GM20000 (cell line): Measurements from ENCODE around the gene TNFAIP8L2.

Experiments
- DNase-seq: peaks from one replicate; pipeline ENCODE4 v3.0.0; 2012; ENCODE audit warnings: low spot score
- CTCF ChIP-seq: IDR thresholded peaks from 2 replicates; pipeline ENCODE4 v1.5.1; 2012; ENCODE audit warnings: mild to moderate bottlenecking, control low read depth; ENCODE audit errors: extremely low read depth, missing control alignments

Gene TNFAIP8L2

GRCh38 chr1:151156515-151156819 lies at the start of gene TNFAIP8L2:
Gene TNFAIP8L2 (plus strand): TSS chr1:151156649. CDS start chr1:151158698, 2,049 bp downstream.
- no peak for TF ChIP-seq CTCF

GRCh38 chr1:151106894-151107293 lies 49.6 kb upstream of the TNFAIP8L2 start:
- DNase-seq = no peak
- no peak for TF ChIP-seq CTCF

More at GRCh38 chr1:151156515-151156819, at the start of gene TNFAIP8L2:
- DNase-seq = peak; percentile 66

GRCh38 chr1:151108331-151108730 lies 48.1 kb upstream of the TNFAIP8L2 start:
- no peak for TF ChIP-seq CTCF
- DNase-seq = no peak

GRCh38 chr1:151113877-151114276 lies 42.6 kb upstream of the TNFAIP8L2 start:
- no peak for DNase-seq
- no peak for TF ChIP-seq CTCF

- no peak for TF ChIP-seq CTCF
- no peak for DNase-seq
Observed at GRCh38 chr1:151124763-151125403, 31.6 kb upstream of the TNFAIP8L2 start.

- TF ChIP-seq CTCF = no peak
- no peak for DNase-seq
Observed at GRCh38 chr1:151128800-151129199, 27.6 kb upstream of the TNFAIP8L2 start.

GRCh38 chr1:151130987-151131586 lies 25.4 kb upstream of the TNFAIP8L2 start:
- no peak for TF ChIP-seq CTCF
- peak; percentile 91 for DNase-seq
